Left renal cortex interstitium (tissue), 4 donors: ENCODE results near the gene EDEM2. TPM values are rescaled to one million over a fixed set of nuclear protein-coding genes. Genes with fewer than 3 reads are reported as not detected.
A peak's percentile ranks its signal among the peaks of the same experiment; 100 is the strongest.
"Not testable (repeated sequence)": the region's sequence is repeated elsewhere in the genome, so short reads cannot be mapped to it uniquely, and the experiment has no call there.

Source experiments
- DNase-seq, 4 donors: peaks; one replicate each; pipeline ENCODE4 v3.0.0-alpha.2; 2013; ENCODE audit warnings: low read depth in 4 of 4, low spot score in 2 of 4, missing footprints in 1 of 4
- polyA plus RNA-seq, 4 donors: library from polyadenylated mRNA; unstranded; fragments of 120-200 nt; gene quantifications; one replicate each; pipeline ENCODE4 v1.2.1, GENCODE V29; 2013; ENCODE audit not compliant: insufficient read length in 4 of 4

Gene EDEM2
- polyA plus RNA-seq, 4 donors = 16.8 to 17.4 (median 17.0) TPM

DNA sequence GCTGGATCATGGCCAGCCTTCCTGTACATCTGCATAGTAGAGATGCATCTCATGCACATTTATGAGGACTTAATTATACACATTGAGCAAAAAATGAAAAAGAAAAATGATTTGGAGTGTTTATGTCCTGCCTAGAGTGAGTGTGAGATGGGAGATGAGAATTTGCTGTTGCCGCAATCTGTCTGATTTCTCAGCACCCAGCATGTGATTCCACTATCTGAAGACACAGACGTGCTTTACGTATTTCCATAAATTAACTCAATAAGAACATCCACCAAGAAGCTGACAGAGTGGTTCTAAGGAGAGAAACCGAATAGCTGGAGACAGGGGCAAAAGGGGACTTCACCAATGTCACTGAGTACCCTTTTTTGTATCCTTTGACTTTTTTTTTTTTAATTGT, 15.2 kb downstream of the EDEM2 start:
- DNase-seq = no peak

DNA sequence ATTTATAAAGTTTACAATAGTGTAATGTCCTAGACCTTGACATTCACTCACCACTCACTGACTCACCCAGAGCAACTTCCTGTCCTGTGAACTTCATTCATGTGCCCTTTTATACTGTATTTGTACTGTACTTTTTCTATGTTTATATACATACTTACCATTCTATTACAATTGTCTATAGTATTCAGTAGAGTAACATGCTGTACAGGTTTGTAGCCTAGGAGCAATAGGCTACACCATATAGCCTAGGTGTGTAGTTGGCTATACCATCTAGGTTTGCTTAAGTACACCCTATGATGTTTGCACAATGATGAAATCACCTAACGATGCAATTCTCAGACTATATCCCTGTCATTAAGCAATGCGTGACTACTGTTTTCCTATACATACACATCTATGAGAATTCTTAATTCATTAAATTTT, 17.5 kb downstream of the EDEM2 start:
- no peak for DNase-seq

DNA sequence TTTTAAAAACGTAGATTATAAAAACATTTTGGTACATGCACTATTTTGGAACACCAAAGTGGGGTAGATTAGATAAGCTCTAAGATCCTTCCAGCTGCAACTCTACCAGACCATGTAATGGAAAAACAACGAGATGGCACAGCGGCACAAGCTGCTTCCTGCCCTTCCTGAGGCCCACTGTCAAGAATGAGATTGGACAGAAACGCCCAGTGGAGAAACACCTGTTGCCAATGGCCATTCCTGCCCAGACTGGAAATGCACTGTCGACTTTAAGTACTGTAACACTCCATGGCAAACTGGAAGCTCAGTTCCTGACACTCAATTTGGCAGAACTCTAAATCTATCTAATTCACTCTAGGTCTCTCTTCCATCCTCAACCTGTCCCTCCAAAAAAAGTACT, 21.4 kb downstream of the EDEM2 start:
- no peak for DNase-seq

DNA sequence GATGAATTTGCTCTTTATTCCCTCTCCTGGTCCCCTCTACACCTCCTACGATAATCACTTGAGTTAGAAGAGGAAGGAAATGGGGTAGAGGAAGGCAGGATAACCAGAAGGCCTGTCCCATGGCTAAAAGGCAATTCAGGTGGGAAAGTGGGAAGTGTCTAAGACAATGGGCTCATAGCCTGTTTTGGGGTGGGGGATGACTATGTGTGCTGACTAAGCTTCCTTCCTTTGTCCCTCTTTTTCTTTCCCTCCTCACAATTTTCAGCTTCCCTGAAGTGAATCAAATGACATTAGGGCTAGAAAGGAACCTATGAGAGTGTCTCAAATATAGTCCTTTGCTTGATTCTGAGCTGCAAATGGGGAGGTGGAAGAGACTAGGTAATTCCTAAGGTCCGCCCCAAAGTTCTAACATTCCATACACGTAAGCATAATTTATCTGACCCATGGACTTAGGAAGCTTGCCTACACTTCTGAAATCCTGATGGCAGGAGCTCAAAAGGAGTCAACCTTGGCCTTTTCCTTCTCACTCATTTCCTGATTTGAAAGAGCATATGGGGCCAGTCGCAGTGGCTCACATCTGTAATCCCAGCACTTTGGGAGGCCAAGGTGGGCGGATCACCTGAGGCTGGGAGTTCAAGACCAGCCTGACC, 24.3 kb downstream of the EDEM2 start:
- no peak for DNase-seq

DNA sequence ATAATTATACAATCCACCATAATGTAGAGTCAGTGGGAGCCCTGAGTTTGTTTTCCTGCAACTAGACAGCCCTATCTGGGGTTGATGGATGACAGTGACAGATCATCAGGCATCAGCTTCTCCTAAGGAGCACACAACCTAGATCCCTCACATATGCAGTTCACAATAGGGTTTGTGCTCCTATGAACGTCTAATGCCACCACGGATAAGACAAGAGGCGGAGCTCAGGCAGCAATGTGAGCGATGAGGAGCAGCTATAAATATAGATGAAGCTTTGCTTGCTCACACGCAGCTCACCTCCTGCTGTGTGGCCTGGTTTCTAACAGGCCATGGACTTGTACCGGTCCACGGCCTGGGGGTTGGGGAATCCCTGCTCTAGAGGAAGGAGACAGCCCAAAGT, 25.9 kb downstream of the EDEM2 start:
- DNase-seq = no peak

DNA sequence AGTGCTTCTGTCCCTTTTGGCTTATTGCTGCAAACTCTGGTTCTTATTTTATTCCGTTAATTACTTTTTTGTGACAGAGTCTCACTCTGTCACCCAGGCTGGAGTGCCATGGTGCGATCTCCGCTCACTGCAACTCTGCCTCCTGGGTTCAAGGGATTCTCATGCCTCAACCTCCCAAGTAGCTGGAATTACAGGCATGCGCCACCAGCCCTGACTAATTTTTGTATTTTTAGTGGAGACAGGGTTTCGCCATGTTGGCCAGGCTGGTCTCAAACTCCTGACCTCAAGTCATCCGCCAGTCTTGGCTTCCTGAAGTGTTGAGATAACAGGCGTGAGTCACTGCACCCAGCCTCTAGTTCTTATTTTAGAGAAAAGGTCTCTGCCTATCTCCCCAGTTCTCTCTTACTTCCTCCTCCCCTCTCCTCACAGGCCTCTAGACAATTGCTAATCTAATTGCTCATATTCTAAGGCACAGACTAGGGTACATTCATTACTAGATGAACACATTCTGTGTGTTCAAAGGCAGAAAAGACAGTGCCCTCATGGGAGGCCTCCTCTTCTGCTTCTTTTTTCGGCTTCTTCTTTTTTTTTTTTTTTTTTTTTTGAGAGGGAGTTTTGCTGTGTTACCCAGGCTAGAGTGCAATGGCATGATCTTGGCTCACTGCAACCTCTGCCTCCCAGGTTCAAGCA, 27.0 kb downstream of the EDEM2 start:
- DNase-seq = no peak

DNA sequence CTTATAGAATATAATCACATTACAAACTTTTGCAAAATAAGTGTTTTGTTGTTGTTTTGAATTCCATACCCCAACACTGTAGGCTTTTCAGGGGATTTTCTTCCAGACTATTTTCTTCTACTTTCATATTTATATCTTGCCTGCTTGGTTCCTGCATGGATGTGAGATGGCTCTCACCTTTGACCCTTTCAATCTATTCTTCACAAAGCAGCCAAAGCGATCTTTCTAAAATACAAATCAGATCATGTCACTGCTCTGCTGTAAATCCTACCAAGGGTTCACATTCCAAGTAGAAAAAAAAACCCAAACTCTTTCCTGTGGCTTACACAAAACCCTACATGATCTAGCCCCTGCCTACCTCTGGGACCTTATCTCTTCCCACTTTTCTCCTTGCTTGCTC, 29.5 kb downstream of the EDEM2 start:
- DNase-seq = no peak

DNA sequence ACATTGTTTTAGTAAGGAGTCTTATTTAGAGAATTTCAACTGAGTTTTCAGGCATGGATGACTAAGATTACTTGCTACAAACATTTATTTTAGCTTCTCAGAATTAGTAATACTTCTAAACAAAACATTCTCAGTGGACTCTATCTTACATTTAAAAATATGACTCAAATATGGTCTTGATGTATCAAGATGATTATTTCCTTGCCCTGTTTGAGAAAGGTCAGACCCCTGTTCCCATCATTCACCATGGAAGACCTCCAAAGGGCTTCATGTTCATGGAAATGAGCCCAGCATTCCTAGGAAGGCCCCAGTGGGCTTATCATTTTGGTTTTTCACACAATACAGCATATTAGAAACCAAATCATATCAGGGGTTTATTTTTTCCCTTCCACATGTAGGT, 29.9 kb downstream of the EDEM2 start:
- DNase-seq = no peak

DNA sequence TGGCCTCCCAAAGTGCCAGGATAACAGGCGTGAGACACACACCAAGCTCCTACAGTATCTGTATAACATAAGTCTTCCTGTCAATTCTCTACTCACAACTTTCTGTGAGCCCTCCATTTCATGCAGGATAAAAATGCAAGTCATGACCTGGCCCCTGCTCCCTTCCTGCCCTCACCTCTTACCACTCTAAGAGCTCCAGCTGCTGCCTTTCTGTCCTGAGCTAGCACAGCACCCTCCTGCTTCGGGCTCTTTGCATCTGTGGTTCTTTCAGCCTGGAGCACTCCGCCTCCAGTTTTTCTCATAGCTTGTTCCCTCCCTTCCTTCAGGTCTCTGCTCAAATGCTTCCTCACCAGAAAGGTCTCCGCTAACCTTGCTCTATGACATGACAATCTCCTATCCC, 30.9 kb downstream of the EDEM2 start:
- DNase-seq = no peak

DNA sequence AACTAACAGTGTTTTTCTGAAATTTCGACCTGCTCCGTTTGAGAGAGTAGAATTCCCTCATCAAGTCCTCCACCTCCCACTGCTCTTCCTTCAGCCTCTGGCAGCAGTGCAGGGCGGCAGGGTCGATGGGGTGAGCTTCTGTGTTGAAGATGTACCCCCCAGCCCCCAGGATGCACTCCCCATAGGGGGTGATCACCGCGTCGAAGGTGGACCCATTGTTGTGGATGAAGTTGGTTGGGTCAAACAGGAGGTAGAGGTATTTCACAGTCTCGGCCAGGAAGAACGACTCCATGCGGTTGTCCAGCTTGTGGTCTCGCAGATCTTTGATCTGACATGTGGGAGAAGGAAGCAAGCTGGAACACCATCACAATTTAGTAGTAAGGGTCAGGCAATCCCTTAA, 31.5 kb downstream of the EDEM2 start:
- DNase-seq = no peak

DNA sequence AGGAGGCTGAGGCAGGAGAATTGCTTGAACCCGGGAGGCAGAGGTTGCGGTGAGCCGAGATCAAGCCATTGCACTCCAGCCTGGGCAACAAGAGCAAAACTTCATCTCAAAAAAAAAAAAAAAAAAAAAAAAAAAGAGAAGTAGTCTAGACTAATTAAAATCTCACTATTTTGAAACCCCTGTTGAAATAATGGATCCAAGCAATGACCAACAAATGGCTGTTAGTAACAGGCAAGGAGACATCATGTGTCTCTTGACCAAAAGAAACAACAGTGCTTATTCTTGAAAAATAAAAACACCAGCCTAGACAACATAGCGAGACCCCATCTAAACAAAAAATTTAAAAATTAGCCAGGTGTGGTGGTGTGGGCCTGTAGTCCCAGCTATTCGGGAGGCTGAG, 34.9 kb downstream of the EDEM2 start:
- DNase-seq = not testable (repeated sequence)

DNA sequence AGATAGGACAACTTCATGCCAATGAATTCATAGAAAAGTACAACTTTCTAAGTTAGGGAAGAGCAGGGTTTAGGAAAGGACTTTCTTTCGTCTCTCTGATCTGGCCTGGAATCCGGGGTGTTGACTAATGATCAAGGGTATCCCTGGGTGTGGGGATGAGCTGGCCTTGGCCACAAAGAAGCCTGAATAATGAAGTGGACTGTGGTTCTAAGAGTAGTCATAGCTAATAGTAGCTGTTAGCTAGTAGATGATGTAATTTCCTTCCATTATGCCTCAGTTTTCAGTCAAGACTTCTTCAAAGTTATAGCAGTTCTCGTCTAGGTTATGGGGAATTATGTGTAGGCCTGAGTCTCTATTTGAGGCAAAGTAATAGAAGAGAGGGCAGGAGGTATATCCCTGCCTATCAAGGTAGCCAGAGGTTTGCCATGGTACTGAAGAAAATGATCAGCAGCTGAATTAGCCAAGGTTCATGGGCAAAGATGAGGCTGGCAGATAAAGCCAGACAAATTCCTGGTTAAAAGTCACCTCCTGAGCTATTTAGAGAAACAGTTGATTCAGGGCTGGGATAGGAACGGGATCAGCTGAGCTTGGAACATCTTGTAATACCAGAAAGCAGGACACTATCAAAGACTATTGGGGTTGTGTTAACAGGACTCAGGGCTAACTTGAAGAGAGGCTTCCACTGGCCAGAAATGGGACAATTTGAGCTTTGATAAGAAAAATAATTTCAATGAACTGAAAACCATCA, 35.8 kb downstream of the EDEM2 start:
- DNase-seq = no peak

DNA sequence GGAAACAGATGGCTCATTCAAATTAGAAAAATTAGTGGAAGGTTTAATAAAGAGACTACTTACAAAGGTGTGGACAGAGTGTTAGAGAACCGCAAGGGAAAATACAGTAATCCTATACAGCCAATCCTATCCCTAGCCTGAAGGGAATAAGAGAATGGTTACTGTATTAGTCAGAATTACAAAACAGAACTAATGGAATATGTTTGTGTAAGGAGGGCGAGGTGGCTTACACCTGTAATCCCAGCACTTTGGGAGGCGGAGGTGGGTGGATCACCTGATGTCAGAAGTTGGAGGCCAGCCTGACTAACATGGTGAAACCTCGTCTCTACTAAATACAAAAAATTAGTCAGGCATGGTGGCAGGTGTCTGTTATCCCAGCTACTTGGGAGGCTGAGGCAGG, 38.2 kb downstream of the EDEM2 start:
- no peak for DNase-seq

DNA sequence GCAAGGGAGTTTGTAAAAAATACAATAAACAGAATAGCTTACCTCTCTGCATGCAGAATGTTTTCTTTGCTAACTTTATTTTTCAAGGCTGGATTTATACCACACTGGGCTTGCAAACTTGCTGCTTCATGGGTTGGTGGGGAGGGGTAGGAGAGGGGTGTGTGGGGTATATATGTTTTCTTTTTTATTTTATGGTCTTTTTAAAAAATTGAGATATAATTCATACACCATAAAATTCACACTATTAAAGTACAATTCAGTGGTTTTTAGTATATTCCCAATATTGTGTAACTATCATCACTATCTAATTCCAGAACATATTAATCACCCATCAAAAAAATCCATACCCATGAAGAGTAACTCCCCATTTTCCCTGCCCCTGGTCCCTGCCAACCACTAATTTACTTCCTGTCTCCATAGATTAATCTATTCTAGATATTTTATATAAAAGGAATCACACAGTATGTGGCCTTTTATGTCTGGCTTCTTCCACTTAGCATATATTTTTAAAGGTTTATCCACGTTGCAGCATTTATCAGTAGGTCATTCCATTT, 40.2 kb downstream of the EDEM2 start:
- DNase-seq = no peak

DNA sequence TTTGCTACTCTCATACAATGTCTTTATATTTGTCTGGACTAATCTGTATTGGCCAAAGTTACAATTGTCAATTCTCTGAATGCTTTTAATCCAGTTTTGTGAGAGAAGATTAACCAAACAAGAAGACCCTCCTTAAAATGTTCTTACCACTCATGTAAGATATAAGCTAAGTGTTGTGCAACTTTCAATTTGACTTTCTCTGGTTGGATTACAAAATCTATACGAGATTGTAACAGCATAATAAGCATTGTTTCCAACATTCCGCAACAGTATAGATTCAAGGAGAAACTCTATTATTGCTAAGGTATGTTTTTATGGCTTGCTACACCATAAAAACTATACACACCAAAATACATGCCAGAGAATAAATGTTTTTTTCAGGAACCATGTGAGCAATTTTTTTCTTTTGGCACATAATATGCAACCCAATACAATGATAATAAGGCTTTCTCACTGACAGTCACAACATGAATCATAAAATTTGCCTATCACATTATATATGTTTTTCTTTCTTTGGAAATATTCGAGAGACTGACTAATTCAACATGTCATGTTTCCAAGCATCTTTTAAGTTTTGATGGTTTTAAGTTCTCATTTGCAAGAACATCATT, 42.3 kb downstream of the EDEM2 start:
- no peak for DNase-seq

DNA sequence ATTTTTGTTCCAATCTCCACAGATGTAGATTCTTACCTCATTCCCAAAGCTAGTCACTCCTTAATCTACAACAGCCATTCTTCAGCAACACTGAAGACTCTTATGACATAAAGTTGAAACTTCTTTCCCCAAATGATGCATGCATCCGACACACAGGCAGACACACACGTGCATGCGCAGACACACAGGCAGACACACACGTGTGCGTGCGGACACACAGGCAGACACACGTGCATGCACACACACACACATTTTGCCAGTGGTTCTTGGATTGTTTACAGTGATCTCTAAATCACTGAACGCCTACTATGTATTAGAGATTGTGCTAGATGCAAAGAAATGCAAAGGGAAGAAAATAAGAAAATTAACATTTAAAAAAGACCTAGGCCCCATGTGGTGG, 45.5 kb downstream of the EDEM2 start:
- no peak for DNase-seq

DNA sequence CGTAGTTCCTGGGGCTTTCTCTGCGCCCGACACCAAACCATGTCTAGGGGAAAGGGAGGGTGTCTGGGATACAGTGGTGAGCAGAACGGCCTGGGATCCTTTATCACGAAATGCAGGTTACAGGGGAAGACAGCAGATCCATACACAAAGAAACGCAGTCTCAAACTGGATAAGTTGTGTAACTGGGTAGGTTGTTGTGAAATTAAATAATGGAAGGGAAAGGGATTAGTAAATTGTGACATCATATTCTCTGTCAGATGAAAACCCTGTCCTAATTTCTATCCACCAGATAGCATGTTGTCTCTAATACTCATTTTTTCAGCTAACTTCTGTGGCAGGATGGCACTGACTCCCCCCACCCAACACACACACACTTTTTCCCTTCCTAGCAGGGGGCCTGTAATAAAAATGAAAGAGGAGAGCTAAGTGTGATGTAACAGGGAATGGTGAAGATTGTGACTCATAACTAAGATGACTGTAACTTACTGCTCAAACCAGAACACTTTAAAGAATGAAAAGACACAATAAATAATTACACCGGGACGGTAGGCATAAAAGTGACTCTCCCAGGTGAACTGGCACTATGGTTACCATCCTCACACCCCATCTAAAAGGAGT, 53.8 kb downstream of the EDEM2 start:
- DNase-seq = no peak

DNA sequence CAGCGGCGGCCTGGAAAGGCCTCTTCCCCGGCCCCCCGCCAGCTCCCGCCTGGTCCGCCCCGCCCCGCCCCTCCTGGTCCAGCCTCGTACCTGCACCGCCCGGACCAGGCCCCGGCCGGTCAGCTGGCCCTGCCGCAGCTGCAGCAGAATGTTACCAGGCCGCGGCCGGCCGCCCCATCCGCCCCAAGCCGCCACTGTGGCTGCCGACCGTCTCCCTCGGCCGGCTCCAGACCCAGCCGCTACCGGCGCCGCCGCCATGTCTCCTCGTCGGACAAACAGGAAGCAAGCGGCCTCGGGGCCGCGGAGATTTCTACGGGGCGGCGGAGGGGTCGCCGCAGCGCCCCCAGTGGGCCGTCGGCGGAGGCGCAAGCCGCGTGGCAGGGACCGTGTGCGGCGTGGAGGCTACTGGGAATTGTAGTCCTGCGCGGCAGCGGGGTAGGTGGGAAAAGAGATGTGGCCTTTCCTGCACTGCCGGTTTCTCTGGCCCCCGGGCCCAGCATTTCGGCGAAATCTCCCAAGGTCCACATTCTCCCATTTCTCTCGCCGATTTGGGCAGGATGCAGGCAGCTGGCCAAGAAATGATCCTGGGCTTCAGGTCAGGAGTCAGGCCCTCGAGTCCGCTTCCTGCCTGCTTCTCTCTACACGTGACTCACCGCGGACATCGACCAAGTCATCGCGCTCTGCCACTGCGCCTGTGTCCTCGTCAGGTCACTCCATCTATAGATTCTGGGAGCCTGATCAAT, 54.4 kb downstream of the EDEM2 start, which contains the start of gene TRPC4AP:
TRPC4AP (minus strand) TSS at position 284 of the 743 bp plus-strand sequence; CDS start at position 258, 26 bp downstream.
- peak; percentile 83 to 87 (median 86) for DNase-seq

DNA sequence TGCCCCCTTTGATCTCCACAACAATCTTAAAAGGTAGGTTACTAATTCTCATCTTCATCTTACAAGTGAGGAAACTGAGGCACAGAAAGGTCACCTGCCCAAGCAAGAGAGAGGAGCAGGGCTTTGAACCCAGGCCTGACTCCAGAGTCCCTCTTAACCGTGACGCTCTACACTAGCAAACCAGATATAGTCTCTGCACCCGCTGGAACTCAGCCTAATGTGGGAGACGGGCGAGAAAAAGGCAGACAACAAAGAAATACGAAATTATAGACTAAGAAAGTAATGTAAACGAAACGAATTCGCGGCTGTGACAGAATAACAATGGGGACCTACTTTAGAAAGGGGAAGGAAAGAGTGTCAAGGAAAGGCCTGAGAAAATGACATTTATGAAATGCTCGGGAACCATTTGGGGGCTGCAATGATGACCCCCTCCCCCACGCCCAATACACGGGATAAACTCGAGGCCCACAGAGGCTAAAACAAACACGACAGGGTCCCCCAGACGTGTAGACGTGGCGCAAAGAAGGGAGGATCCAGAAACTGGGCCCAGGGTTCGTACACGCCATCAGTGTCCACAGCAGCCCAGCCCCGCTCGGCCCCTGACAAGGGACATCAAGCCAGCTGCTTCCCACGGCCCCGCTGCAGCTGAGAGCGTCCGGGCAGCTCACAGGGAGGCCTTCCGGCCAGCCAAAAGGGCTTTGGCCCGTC, 55.2 kb downstream of the EDEM2 start:
- peak; percentile 17 to 25 (median 20) for DNase-seq
